ENCODE data around the gene PAPSS1.

The PAPSS1 gene

DNA sequence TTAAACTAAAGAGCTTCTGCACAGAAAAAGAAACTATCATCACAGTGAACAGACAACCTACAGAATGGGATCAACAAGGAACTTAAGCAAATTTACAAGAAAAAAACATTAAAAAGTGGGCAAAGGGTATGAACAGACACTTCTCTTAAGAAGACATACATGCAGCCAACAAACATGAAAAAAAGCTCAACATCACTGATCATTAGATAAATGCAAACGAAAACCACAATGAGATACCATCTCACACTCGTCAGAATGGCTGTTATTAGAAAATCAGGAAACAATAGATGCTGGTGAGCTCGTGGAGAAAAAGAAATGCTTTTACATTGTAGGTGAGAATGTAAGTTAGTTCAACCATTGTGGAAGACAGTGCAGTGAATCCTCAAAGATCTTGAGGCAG lies 27.8 kb downstream of the PAPSS1 start:
- no peak overlapping the region for H3K4me3 ChIP-seq (replicated peaks; ENCODE audit: low read depth, low read length)
- no peak for DNase-seq (ENCODE audit: extremely low read depth, low read depth)
- TF ChIP-seq, protein P1, sequence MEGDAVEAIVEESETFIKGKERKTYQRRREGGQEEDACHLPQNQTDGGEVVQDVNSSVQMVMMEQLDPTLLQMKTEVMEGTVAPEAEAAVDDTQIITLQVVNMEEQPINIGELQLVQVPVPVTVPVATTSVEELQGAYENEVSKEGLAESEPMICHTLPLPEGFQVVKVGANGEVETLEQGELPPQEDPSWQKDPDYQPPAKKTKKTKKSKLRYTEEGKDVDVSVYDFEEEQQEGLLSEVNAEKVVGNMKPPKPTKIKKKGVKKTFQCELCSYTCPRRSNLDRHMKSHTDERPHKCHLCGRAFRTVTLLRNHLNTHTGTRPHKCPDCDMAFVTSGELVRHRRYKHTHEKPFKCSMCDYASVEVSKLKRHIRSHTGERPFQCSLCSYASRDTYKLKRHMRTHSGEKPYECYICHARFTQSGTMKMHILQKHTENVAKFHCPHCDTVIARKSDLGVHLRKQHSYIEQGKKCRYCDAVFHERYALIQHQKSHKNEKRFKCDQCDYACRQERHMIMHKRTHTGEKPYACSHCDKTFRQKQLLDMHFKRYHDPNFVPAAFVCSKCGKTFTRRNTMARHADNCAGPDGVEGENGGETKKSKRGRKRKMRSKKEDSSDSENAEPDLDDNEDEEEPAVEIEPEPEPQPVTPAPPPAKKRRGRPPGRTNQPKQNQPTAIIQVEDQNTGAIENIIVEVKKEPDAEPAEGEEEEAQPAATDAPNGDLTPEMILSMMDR (IDR thresholded peaks at IDR 0.05; ENCODE audit: low read depth, low read length, missing control alignments) = no peak

DNA sequence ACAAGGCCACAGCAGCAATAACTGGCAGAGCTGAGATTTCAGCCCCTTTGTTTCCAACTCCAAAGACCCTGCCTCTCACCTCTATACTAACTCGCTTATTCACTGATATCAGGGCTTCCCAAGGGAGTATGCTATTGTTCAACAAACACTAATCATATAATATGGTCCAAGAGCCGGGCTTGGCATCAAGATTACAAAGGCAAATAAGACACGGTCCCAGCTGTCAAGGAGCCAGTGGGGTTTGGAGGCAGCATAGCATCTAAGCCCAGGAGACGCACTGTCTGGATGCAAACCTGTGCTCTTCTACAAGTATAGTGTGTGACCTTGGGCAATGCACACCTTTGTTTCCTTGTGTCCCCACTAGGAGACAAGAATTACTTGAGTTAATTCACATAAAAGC lies 28.7 kb downstream of the PAPSS1 start:
- TF ChIP-seq, protein P1 (IDR thresholded peaks at IDR 0.05; ENCODE audit: low read depth, low read length, missing control alignments) = no peak
- no peak overlapping the region for H3K4me3 ChIP-seq (replicated peaks; ENCODE audit: low read depth, low read length)
- no peak for DNase-seq (ENCODE audit: extremely low read depth, low read depth)

DNA sequence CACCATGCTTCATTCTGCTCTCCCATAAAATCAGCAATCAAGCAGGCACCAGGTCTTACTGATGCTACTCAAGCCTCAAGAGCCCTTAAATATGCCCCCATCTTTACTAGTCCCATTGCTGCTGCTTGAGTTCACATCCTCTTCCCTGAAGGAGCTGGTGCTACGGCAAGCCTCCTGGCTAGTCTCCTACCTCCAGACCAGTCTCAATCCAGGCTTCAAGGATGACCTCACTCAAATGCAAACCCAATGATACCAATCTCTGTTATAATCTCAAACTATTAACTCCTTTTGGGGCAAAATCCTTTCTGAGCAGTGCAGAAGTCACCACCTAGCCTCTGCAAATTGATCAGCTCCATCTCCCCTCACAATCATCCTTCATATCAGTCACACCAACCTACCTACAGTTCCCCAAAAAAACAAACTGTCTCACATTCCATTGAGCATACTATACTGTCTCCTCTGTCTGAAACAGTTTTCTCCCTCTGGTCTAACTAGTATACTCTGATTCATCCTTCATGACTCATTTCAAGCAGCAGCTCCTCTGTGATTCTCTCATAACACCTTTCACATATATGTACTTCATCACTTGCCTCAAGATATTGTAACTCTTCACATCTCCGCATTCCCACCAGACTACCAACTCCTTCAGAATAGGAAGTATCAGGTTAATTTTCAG lies 30.0 kb downstream of the PAPSS1 start:
- no peak overlapping the region for H3K4me3 ChIP-seq (replicated peaks; ENCODE audit: low read depth, low read length)
- peak; percentile 59 for DNase-seq (ENCODE audit: extremely low read depth, low read depth)
- TF ChIP-seq, protein P1 (IDR thresholded peaks at IDR 0.05; ENCODE audit: low read depth, low read length, missing control alignments) = no peak

DNA sequence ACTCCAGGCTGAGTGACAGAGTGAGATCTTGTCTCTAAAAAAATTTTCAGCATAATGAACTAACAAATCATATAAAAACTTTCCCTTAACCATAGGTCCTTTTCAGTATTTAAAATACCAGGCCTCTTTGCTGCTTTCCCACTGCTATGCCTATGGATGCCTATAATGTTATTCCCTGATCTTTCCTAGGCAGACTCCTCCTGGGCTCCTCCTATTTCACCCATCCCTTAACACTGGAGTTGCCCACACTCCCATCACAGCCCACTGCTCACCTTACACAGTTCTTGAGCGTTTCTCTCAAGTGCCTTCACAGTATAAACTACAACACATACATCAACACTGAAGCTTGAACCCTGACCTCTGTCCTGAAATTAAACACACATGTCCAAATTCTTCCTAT lies 31.6 kb downstream of the PAPSS1 start:
- no peak overlapping the region for H3K4me3 ChIP-seq (replicated peaks; ENCODE audit: low read depth, low read length)
- no peak for DNase-seq (ENCODE audit: extremely low read depth, low read depth)
- TF ChIP-seq, protein P1 (IDR thresholded peaks at IDR 0.05; ENCODE audit: low read depth, low read length, missing control alignments) = no peak

DNA sequence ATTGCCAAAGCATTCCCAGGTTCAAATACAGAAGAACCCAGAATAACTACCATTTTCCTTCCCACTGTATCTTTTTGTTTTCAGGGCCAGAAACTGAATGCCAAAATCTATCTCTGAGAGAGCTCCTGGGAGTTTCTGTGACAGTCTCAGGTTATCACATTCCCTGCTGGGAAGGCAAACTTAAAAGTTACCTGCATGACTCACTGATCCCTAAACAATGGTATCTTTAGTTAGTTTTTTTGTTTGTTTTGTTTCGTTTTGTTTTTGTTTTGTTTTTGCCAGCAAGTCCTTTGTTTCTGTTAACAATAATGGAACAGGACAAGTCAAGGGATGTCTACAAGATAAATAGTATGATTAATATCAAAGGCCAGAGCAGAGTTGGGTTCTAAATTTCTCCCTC lies 34.3 kb downstream of the PAPSS1 start:
- TF ChIP-seq, protein P1 (IDR thresholded peaks at IDR 0.05; ENCODE audit: low read depth, low read length, missing control alignments) = no peak
- H3K4me3 ChIP-seq (replicated peaks; ENCODE audit: low read depth, low read length) = no peak overlapping the region
- no peak for DNase-seq (ENCODE audit: extremely low read depth, low read depth)

DNA sequence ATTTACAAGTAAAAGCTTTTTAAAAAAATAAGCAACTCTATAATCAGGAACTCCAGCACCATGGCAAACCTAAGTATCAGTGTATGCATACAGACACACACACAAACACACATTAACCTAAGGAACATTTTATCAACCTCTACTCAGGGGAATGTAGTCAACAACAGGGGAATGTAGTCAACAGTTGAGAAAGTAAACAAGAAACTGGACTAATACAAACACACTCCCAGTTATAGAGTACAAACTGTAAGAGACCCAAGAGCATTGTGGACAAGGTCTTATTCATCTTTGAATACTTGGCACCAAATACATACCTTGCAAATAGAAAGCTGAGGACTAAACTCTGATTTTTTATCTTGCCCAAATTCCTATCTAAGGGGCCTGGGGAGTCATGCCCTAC lies 36.2 kb downstream of the PAPSS1 start:
- DNase-seq (ENCODE audit: extremely low read depth, low read depth) = no peak
- TF ChIP-seq, protein P1 (IDR thresholded peaks at IDR 0.05; ENCODE audit: low read depth, low read length, missing control alignments) = no peak
- no peak overlapping the region for H3K4me3 ChIP-seq (replicated peaks; ENCODE audit: low read depth, low read length)

DNA sequence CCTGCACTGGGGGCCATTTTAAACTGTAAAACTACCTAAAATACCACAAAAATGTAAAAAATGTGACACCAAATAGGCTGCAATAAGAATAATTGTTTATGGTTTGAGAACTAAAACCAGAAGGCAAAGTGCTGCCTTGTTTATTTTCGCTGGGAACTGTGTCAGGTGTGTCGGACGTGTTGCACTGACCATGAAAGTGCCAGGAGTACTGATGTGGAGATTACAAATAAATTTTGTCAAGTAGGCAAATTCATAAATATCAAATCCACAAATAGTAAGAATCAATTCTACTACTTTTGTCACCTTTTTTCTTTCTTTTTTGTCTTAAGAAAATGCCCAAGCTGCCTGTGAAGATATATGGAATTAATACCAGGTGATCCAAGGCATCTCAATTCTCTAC lies 37.7 kb downstream of the PAPSS1 start:
- TF ChIP-seq, protein P1 (IDR thresholded peaks at IDR 0.05; ENCODE audit: low read depth, low read length, missing control alignments) = no peak
- no peak overlapping the region for H3K4me3 ChIP-seq (replicated peaks; ENCODE audit: low read depth, low read length)
- DNase-seq (ENCODE audit: extremely low read depth, low read depth) = no peak
